ENCODE results near the gene SCFD2. TPM values are rescaled to one million over a fixed set of nuclear protein-coding genes. Genes with fewer than 3 reads are reported as not detected.
A peak's percentile ranks its signal among the peaks of the same experiment; 100 is the strongest.

The SCFD2 gene
- total RNA-seq, 1 donor, result 24.2 TPM

DNA sequence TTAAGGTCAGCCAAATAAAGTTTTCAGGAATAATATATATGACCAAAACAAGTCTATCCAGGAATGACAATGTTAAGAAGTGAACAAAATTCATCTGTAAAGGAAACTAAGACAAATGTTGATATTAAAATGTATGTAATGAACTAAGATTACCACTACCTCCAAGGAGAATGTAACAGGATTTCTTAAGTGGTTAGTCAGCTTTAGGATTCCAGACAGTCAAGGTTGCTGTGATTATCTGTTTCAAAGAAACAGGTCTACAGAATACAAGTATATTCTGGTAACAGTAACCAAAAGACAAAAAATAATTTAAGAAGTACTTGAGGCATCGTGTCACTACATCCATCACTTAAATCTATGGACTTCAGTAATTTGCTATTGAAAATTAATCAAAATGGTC, 172.8 kb downstream of the SCFD2 start:
- Histone ChIP-seq H4K20me1 (ENCODE audit: insufficient read depth, low read length) (no peaks in the 10 kb centered on the region), H3K79me2 (ENCODE audit: insufficient read depth, low read length) (peaks cover 32% of the 10 kb centered on the region), H3K9me3 (ENCODE audit: low read depth, low read length) (no peaks in the 10 kb centered on the region), H3K4me1 (ENCODE audit: insufficient read depth, low read length) (peaks cover 63% of the 10 kb centered on the region), H3K27ac (ENCODE audit: low read depth, low read length) (peak overlapping the region; percentile 61), H3K4me3 (ENCODE audit: insufficient read depth, low read length) (no peak overlapping the region), H3K27me3 (ENCODE audit: insufficient read depth, low read length) (no peaks in the 10 kb centered on the region), H2AFZ (ENCODE audit: low read length) (no peak overlapping the region), H3K4me2 (ENCODE audit: insufficient read depth, low read length) (no peak overlapping the region), H3K36me3 (ENCODE audit: insufficient read depth, low read length) (no peaks in the 10 kb centered on the region)
- TF ChIP-seq CTCF (IDR thresholded peaks at IDR 0.05; ENCODE audit: extremely low read depth, low read depth, low read length), result no peak
- DNase-seq (ENCODE audit: insufficient read length, low spot score, missing footprints), result no peak

DNA sequence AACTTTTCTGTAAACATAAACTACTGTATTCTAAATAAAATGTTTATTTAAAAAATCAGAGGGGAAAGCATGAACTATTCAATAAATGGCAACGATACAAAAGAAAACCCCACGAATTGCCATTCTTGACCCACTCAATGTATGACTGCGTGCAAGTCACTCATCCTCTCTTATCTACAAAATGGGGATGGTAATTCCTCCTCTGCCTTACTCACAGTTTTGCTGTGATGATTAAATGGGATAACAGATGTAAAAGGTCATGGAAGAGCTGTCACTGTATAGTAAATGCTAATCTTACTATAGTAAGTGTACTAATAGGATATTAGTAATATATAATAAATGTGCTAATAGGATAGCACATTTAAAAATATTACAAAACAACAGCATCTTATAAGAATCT, 173.4 kb downstream of the SCFD2 start:
- H3K4me2 ChIP-seq (ENCODE audit: insufficient read depth, low read length), result no peak overlapping the region
- no peaks in the 10 kb centered on the region for H3K27me3 ChIP-seq (ENCODE audit: insufficient read depth, low read length)
- H3K4me1 ChIP-seq (ENCODE audit: insufficient read depth, low read length), result peaks cover 65% of the 10 kb centered on the region
- peak; percentile 71 for DNase-seq (ENCODE audit: insufficient read length, low spot score, missing footprints)
- peak overlapping the region; percentile 61 for H3K27ac ChIP-seq (ENCODE audit: low read depth, low read length)
- no peak overlapping the region for H2AFZ ChIP-seq (ENCODE audit: low read length)
- no peaks in the 10 kb centered on the region for H3K9me3 ChIP-seq (ENCODE audit: low read depth, low read length)
- H4K20me1 ChIP-seq (ENCODE audit: insufficient read depth, low read length), result no peaks in the 10 kb centered on the region
- no peak overlapping the region for H3K4me3 ChIP-seq (ENCODE audit: insufficient read depth, low read length)
- TF ChIP-seq CTCF (IDR thresholded peaks at IDR 0.05; ENCODE audit: extremely low read depth, low read depth, low read length), result no peak
- peaks cover 32% of the 10 kb centered on the region for H3K79me2 ChIP-seq (ENCODE audit: insufficient read depth, low read length)
- H3K36me3 ChIP-seq (ENCODE audit: insufficient read depth, low read length), result no peaks in the 10 kb centered on the region

- Histone ChIP-seq H3K27me3 (ENCODE audit: insufficient read depth, low read length) (no peaks in the 10 kb centered on the region), H3K4me3 (ENCODE audit: insufficient read depth, low read length) (no peak overlapping the region), H3K27ac (ENCODE audit: low read depth, low read length) (peak overlapping the region; percentile 61), H3K4me1 (ENCODE audit: insufficient read depth, low read length) (peaks cover 66% of the 10 kb centered on the region), H2AFZ (ENCODE audit: low read length) (no peak overlapping the region), H3K36me3 (ENCODE audit: insufficient read depth, low read length) (no peaks in the 10 kb centered on the region), H3K9me3 (ENCODE audit: low read depth, low read length) (no peaks in the 10 kb centered on the region), H3K79me2 (ENCODE audit: insufficient read depth, low read length) (peaks cover 32% of the 10 kb centered on the region), H4K20me1 (ENCODE audit: insufficient read depth, low read length) (no peaks in the 10 kb centered on the region), H3K4me2 (ENCODE audit: insufficient read depth, low read length) (no peak overlapping the region)
- TF ChIP-seq CTCF (IDR thresholded peaks at IDR 0.05; ENCODE audit: extremely low read depth, low read depth, low read length), result no peak
- no peak for DNase-seq (ENCODE audit: insufficient read length, low spot score, missing footprints)
These were observed 173.9 kb downstream of the SCFD2 start for GRCh38 chr4:53191997-53192396.

GRCh38 chr4:53189011-53189410, 176.8 kb downstream of the SCFD2 start:
- Histone ChIP-seq H2AFZ (ENCODE audit: low read length) (no peak overlapping the region), H3K4me1 (ENCODE audit: insufficient read depth, low read length) (peaks cover 61% of the 10 kb centered on the region), H3K36me3 (ENCODE audit: insufficient read depth, low read length) (no peaks in the 10 kb centered on the region), H3K27me3 (ENCODE audit: insufficient read depth, low read length) (no peaks in the 10 kb centered on the region), H3K9me3 (ENCODE audit: low read depth, low read length) (no peaks in the 10 kb centered on the region), H3K79me2 (ENCODE audit: insufficient read depth, low read length) (peaks cover 24% of the 10 kb centered on the region), H3K27ac (ENCODE audit: low read depth, low read length) (peak overlapping the region; percentile 94), H3K4me2 (ENCODE audit: insufficient read depth, low read length) (peak overlapping the region; percentile 63), H4K20me1 (ENCODE audit: insufficient read depth, low read length) (no peaks in the 10 kb centered on the region), H3K4me3 (ENCODE audit: insufficient read depth, low read length) (peak overlapping the region; percentile 18)
- no peak for DNase-seq (ENCODE audit: insufficient read length, low spot score, missing footprints)
- TF ChIP-seq CTCF (IDR thresholded peaks at IDR 0.05; ENCODE audit: extremely low read depth, low read depth, low read length), result no peak

All from osteoblast (primary cell).